GM19193 (cell line): Measurements from ENCODE around the gene PTP4A2.

Experiments used
- POLR2A ChIP-seq: IDR thresholded peaks from 4 replicates; pipeline ENCODE4 v1.6.1; 2011; ENCODE audit not compliant: insufficient read depth, insufficient read length; ENCODE audit errors: extremely low read depth

Gene PTP4A2

GRCh38 chr1:31867546-31867945 lies 70.6 kb downstream of the PTP4A2 start:
- no peak for TF ChIP-seq POLR2A

- no peak for TF ChIP-seq POLR2A
These were observed 71.6 kb downstream of the PTP4A2 start for GRCh38 chr1:31866450-31867032.

- TF ChIP-seq POLR2A: no peak
These were observed 72.3 kb downstream of the PTP4A2 start for GRCh38 chr1:31865728-31866449.

- TF ChIP-seq POLR2A: no peak
These were observed 76.1 kb downstream of the PTP4A2 start for GRCh38 chr1:31862071-31862470.

- no peak for TF ChIP-seq POLR2A
These were observed 76.8 kb downstream of the PTP4A2 start for GRCh38 chr1:31861346-31861745.

- TF ChIP-seq POLR2A: no peak
These were observed 77.6 kb downstream of the PTP4A2 start for GRCh38 chr1:31860581-31860980.

- no peak for TF ChIP-seq POLR2A
These were observed 78.4 kb downstream of the PTP4A2 start for GRCh38 chr1:31859719-31860118.

- TF ChIP-seq POLR2A: no peak
These were observed 79.1 kb downstream of the PTP4A2 start for GRCh38 chr1:31859044-31859443.

GRCh38 chr1:31857863-31858262 lies 80.3 kb downstream of the PTP4A2 start:
- TF ChIP-seq POLR2A: no peak
